ENCODE data around the gene VEPH1. TPM values are rescaled to one million over a fixed set of nuclear protein-coding genes. Genes with fewer than 3 reads are reported as not detected.

Gene VEPH1
- polyA plus RNA-seq, 1 of the 3 experiments (the other 2 are of a cell fraction) = 6.0 TPM

GRCh38 chr3:157512534-157512933 lies 9.3 kb upstream of the VEPH1 start:
- Histone ChIP-seq H3K4me1 (ENCODE audit: control insufficient read depth in 1 of 2, insufficient read depth in 2 of 2, low read depth in 1 of 2, low read length in 1 of 2) (no peaks in the 10 kb centered on the region), H3K9ac (no peak overlapping the region), H3K4me3 (ENCODE audit: low read depth in 2 of 2, low read length in 1 of 2) (no peak overlapping the region), H3K27me3 (ENCODE audit: insufficient read depth) (no peaks in the 10 kb centered on the region), H4K20me1 (ENCODE audit: insufficient read depth) (no peaks in the 10 kb centered on the region), H3K9me3 (no peaks in the 10 kb centered on the region), H3K4me2 (no peak overlapping the region), H3K27ac (ENCODE audit: low read depth in 2 of 2, low read length in 1 of 2) (no peak overlapping the region), H3K36me3 (replicated peaks in 1 of 2; ENCODE audit: control insufficient read depth in 1 of 2, insufficient read depth in 2 of 2, low read length in 1 of 2) (peaks cover 0 to 3% of the 10 kb centered on the region in 2 experiments), H3F3A (replicated peaks; ENCODE audit: insufficient read depth) (no peaks in the 10 kb centered on the region), H3K79me2 (ENCODE audit: insufficient read depth) (peaks cover 5% of the 10 kb centered on the region; the same call in 1 of the 2 replicates), H3K9me2 (no peaks in the 10 kb centered on the region), H2AFZ (ENCODE audit: low read depth) (no peak overlapping the region)
- no peak for DNase-seq
- CTCF ChIA-PET = interaction anchor here (1.1 kb wide), 1 partner anchor 60 kb away, joined by 3 read pairs; no protein-coding TSS in a partner anchor
- POLR2A ChIA-PET = no interaction called here
- 71% methylated on average over 5 of the region's 5 CpGs for WGBS (ENCODE audit: low lambda C conversion rate)
- TF ChIP-seq YY1 (IDR thresholded peaks at IDR 0.05; ENCODE audit: low read depth) (no peak), FOSL2 (IDR thresholded peaks at IDR 0.05; ENCODE audit: borderline replicate concordance, low read depth) (no peak), RFX5 (IDR thresholded peaks at IDR 0.05; ENCODE audit: low read length) (no peak), FOXM1 (IDR thresholded peaks at IDR 0.05; ENCODE audit: low read depth) (no peak), POLR2AphosphoS5 (IDR thresholded peaks at IDR 0.05; ENCODE audit: low read depth, low read length) (no peak), GABPA (IDR thresholded peaks at IDR 0.05; ENCODE audit: low read depth) (no peak), EZH2phosphoT487 (IDR thresholded peaks at IDR 0.05; ENCODE audit: borderline replicate concordance, low read depth) (no peak), CTCF (IDR thresholded peaks at IDR 0.05) (no peak), FOXJ3 (CRISPR knock-in tag; IDR thresholded peaks at IDR 0.05) (no peak), ZBTB33 (IDR thresholded peaks at IDR 0.05; ENCODE audit: borderline replicate concordance, low read depth) (no peak), PBX3 (IDR thresholded peaks at IDR 0.05) (no peak), RXRA (IDR thresholded peaks at IDR 0.05; ENCODE audit: borderline replicate concordance, low read depth) (no peak), TCF12 (IDR thresholded peaks at IDR 0.05) (no peak), USF2 (IDR thresholded peaks at IDR 0.05; ENCODE audit: borderline replicate concordance, low read depth, low read length) (no peak), SMC3 (IDR thresholded peaks at IDR 0.05; ENCODE audit: low read depth, low read length) (no peak), RAD21 (IDR thresholded peaks at IDR 0.05; ENCODE audit: low read length) (no peak), TEAD4 (IDR thresholded peaks at IDR 0.05; ENCODE audit: borderline replicate concordance, insufficient read depth) (no peak), REST (IDR thresholded peaks at IDR 0.05; ENCODE audit: low read depth, low read length) (no peak), TAF1 (IDR thresholded peaks at IDR 0.05; ENCODE audit: borderline replicate concordance, low read depth, low read length) (no peak)

All from SK-N-SH (cell line).